NCI-H1105 (cell line): ENCODE data around the gene GGACT.

ENCODE experiments used
- DNase-seq: peaks from one replicate; lab custom pipeline; 2025; lab: John Stamatoyannopoulos, UW

GGACT gene

DNA sequence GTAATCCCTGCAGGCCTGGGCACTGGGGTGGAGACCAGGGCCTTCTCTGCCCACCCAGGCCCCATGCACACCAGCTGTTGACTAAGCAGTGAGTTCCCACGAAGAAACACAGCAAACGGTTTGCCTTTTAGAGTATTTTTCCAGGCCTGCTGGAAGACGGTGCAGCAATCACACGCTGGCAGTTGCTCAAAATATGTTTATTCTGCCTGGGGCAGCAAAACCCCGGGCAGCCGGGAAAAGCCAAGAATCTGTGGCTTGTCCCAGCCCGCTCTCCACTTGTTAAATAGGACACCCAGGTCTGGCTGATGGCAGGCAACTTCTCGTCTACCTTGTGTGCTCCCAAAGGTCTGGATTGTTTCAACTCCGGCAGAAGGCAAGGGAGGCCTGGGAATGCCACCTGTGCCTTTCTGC lies 40.8 kb downstream of the GGACT start:
- DNase-seq: no peak

DNA sequence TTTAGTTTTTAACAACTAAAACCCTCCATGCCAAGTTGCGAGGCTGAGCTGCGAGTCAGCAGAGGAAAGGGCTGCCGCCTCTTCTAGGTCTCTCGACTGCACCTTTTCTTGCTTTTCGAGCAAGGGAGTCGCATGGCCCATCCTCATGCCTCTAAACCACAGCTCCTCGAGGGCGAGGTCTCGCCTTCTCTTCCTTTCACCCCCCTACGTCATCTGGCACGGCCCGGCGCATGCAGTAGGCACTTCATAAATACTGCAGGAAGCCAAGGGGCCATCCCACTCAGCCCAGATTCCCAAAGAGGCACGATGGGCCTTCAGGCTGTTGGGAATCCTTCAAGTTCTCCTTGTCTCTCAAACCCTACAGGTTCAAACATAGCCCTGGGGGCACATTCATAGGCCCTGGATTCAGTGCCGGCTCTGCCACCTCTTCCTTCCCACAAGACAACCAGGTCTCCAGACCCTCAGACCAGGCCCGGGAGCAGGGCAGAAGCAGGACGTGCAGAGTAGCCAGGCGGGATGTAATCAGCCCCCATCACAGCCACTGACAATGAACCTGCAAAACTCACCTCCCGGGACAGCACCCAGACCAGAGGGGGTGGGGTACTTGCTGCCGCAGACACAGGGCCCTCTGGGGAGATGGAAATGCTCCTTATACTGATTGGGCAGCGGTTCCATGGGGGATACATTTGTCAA lies 41.7 kb downstream of the GGACT start:
- no peak for DNase-seq

DNA sequence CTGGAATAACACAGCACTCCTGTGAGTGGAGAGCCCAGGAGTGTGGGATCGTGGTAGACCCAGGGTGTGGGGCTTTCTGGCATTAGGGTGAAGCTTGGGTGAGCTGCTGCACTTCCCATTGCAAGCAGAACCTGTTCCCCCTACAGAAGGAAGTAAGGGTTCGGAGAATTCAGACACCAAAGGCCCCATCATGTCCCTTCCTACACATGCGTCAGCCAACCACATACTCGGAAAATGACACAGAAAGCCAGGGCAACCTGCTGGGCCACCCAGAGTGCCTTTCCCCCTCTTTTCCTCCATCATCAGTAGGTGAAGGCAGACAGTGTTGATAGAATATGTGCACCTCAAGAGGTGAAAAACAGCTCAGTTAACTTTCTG lies 42.9 kb downstream of the GGACT start:
- no peak for DNase-seq

DNA sequence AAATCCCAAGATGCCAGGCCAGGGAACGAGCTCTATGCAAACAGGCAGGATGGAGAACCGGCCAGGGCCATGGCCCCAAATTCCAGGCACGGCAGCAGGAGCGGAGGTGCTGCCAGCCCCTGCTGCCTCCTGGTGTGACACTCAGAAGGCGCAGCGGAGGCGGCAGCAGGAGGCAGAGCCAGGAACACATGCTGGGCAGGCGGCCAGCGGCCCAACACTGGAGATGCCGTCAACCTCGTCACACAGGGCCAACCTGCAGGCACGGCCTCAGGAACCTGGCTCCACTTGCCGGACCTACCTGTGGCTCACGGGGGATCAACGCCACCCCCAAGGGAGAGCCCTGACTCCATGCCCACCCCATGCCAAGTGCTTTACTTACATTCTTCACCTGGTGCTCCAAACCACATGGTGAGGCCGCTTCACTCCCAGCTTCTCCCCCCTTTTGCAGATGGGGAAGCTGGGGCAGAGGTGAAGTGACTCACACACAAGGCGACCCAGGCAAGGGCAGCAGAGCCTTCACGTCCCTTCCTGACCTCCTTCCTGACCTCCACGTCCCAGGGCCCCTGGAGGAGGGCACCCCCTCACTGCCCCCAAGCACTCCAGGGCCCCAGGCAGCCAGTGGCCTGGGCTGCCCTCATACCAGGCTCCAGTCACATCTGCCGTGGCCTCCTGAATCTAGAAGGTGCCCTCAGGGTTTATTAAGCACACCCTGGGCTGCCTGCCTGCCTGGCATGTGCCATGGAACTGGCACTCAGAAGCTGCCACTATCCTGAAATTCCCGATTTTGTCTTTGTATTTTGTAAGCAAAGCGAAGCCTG lies 43.5 kb downstream of the GGACT start:
- DNase-seq: no peak

DNA sequence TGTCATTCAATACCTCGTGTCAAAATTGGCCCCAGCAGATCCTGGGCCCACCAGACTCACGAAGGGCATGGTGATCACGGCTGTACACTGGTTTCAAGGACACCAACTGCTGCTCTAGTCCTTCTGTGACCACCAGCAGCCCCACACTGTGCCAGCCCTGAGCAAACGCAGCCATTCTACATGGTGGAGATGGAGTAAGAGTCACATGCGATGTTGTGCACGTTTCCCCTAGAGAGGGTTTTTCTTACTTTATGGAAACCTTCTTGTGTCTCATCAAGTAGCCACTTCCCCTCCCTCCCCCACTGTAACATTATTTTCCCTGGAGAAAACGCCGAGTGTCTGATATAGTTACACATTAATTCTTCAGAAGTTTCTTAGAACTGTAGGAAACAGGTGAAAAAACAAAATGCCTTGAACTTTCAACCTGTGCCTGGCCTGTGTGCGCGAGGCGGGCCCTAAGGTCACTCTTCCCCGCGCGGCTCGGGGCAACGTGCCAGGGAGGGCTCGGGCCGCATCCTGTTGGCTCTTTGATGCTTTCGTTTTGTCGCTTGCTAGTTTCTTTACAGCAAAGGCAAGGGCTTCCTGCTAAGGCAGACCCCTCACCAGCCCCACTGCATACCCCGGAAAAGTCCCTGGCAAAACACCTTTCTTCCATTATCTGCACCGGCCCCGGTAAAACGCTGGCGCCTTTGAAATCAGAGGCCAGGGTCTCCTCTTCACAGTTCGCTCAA lies 44.6 kb downstream of the GGACT start:
- DNase-seq: no peak

DNA sequence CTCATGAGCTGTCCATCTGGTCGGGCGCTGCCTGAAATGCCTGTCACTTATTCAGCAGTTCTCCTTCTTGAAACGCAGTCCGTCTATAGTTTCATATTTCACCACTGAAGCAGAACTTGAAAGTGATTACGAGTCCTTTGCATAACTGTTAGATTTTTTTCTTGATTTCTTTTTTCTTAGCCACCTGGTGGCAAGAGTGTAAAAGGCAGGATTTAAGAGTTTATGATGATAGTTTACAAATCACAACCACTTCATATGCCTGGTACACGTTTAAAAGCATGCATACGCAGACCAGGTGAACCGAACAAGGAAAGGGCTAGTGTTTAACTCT lies 45.8 kb downstream of the GGACT start:
- DNase-seq: no peak

DNA sequence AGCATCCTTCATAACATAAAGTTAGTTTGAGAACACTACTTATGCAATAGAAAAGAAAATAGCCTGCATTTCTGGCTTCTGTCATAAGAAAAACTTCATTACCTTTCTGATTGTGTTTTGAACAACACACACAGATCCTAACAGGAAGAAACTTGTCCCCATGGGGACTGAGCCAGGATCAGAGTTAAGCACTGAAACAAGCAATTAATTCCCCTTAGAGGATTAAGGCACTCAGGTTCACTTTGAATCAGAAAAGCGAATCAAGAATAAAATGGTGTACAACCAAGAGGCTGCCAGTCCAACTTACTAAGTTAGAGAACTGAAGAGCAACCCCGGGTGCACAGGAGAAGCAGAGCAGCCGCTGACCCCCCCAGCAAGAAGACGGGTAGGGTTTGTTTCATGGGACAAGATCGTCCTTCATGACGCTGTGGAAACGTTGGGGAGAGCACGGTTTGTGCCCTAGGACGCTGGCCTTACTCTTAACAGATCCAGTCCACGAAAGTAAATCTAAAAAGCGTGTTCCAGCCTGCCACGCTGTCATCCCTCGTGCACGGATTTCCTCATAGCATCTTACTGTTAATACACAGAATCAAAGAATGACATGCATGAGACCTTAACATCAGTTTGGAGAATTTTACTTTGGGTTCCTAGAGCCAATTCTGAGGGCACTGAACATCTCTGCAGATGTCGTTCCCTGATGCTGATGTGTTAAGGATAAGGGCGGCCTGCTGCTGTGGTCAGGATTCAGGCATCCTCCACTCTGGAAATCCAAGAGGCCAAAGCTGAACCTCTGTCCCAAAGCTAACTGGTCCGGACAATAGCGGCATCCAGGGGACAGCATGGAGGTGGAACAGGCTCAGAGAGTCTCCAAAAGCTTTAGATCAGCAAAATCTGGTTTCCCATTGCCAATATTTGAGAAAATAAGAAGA lies 46.4 kb downstream of the GGACT start:
- DNase-seq: no peak

DNA sequence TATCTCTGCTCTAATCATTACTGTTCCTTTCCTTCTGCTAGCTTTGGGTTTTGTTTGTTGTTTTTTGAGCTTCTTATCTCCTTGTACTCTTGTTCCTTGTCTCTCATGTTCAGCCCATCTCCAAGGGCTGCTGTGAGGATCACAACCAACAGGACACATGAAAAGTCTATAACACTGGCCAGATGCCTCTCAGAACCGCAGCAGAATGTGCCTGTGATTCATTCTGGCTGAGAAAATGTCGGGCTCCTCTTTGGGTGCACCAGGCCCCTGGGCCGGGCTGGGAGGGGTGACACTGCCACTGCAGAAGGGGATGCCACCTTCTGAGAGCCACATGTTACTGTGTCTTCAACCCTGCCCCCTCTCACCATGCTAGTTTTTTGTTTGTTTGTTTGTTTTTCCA lies 48.0 kb downstream of the GGACT start:
- DNase-seq: no peak

DNA sequence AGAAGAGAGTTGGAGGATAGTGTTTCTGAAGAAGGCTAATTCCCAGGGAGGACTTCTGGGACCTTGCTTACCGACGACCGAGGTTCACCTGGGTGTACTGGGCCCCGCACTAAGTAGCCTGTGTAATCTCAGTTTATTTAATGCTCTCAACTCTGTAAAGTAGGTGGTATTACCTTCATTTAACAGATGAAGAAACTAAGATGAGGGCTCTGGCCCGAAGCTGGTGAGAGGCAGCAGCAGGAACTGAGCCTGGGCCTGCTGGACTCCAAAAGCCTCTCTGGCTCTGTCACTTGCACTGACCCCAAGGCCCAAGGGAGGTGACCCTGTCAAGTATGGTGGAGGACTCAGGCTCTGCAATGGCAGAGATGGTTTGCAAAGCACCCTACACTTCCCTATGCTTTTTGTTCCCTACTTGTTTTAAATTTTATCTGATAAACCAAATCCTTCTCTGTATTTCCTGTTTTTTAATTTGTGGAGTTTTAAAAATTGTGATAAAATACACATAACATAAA lies 50.6 kb downstream of the GGACT start:
- DNase-seq: no peak

DNA sequence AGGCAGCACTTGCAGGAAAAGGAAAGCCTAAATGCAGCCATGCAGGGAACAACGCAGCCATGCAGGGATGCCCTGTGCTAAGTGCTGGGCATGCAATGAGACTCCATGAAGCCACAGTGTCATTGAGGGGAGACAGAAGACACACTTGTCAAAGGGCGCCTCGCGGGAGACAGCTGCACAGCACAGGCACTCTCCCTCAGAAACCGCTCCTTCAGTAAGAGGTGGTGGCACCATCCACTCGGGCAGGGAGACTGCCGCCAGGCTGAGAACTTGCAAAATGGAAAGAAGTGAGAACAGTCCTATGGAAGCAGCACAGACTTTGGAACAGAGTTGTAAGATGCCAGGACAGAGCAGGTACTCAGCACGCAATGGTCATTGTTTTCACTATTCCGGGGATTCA lies 51.1 kb downstream of the GGACT start:
- DNase-seq: no peak

DNA sequence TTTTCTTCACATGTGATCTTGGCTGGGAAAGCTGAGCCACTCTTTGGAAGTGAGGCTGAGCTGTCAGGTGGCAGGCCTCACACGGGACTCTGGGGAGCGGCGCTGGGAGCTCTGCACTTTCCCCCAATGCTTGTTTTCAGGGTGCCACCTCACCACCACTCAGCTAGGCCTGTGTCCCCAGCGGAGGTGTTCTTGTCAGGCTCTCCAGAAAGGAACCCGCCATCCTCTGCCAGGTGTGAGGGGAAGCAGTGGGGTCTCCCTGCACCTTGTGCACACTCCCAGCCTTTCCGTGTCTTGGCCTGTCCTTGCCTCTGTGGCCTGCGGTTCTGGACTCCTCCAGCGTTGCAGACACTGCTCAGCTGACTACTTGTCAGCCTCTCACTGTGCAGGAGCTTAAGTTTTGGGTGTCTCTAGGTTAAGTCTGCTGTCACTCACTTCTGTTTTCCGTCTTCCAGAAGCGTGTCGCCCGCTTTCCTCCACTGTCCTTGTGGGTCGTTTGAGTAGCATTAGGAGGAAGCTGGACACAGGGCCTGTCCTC lies 51.9 kb downstream of the GGACT start:
- DNase-seq: no peak

DNA sequence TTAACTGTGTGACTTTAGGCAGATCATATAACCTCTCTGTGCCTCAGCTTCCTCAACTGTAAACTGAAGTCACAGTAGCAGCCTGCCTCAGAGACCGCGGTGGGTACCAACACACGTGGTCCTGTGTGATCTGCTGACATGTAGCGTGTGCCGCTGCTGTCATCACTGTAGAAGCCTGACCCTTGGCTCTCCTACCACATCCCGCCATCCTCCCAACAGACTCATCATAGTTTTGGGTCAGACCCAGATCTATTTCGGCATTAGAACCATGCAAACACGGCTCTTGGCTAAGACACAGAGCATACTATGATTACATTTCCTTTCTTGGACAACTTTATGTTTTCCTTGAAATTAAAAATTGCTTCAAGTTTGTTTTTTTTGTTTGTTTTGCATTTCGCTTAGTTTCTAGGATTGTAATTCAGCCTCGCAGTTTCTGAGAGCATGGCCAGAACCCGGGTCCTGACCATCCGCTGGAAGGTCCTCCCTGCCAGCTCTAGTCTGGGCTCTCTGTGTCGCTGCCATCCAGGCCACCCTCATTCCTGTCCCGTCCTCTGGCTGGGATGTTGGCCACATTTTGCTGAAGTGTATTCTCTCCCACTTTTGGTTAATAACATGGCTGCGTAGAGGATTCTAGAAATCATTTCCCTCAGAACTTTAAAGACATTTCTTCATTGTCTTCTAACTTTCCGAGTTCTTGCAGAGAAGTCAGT lies 53.0 kb downstream of the GGACT start:
- DNase-seq: no peak

DNA sequence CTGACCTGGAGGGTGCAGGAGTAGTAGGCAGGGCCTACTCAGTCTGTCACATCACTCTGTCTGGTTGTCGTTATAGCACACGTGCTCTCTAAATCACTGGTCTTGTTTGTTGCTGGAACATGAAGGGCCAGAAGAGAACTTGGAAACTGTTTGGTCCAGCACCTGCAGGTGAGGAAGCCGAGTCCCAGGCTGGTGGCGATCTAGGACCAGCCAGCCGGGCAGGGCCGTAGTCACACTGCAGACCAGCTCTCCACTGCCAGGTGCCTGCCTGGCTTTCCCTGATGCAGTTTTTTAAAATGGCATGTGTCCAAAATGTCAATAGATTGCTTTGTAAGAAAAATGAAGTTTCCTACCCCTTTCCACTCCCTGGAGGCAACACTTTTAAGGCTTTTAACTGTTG lies 53.7 kb downstream of the GGACT start:
- no peak for DNase-seq

DNA sequence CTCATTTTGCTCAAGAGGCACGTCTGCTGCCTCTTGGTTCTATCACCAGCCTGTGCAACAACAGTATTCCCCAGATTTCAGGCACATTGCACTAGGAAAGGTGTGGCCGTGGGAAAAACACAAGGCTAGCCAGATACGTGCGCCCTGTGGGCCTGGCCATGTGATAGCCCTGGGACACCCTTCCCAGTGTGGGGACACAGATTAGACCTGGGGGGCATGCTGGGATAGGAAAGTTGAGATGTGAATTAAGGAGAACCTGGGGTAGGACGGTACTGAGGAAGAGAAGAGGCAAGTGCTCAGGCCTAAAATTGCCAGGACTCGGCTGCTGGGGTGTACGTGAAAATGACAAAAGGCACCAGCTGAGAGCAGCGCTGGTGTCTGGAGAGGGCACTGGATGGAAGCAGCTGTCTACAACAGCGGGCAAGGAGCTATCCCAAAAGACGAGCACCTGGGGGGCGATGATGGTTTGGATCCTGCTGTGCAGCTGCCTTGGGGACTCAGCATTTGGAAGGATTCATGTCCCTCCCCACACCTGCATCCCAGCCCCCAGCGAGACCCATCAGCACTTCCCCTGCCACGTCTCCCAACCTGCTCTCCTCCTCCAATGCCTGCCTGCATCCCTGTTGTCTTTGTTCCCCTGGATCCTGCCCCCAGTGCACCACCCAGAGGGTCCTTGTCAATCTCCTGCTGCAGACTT lies 54.3 kb downstream of the GGACT start:
- DNase-seq: no peak

DNA sequence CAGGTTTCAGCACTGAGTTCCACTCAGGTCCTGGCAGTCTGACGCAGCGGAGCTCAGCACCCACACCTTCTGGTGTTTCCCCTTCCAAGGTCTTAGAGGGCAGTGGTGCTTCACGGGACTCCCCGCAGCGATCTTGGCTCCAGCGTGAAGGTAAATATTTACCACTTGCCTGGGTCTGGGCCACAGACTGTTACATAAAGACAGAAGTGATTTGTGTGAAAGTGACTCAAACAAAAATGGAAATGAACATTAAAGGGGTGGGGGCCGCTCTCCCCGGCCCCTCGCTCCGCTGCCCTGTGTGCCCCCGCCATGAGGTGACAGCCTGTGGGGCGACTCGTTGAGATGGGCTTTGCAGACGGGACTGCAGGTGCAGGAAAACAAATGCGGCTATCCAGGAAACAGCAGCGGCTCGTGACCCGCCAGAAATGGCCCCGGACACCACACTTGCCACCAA lies 55.0 kb downstream of the GGACT start:
- DNase-seq: no peak

DNA sequence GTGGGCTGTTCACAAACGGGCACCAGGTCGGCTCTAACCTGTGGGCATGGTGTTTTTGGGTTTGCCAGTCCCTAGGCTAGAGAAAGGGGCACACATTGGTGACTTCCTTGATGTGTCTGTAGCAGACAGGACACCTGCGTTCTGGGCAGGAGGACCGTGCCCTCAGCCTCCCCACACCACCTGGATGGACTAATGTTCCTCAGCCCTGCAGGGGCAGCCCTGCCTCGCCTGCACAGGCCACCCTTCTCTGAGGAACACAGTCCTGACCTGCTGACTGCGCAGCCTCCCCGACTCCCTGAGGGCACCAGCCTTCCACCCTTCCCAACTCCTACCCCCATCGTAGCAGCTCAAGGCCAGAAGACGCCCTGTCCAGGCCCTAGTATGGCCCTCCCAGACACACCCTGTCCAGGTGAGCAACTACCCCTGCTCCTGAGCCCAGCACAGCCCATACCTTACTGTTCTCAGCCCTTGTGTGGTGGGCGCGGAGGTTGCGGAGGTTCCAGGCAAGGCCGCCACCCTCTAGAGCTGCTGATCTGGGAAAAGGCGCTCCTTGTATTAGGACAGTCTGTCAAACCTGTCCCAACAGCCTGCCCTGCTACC lies 55.7 kb downstream of the GGACT start:
- no peak for DNase-seq

DNA sequence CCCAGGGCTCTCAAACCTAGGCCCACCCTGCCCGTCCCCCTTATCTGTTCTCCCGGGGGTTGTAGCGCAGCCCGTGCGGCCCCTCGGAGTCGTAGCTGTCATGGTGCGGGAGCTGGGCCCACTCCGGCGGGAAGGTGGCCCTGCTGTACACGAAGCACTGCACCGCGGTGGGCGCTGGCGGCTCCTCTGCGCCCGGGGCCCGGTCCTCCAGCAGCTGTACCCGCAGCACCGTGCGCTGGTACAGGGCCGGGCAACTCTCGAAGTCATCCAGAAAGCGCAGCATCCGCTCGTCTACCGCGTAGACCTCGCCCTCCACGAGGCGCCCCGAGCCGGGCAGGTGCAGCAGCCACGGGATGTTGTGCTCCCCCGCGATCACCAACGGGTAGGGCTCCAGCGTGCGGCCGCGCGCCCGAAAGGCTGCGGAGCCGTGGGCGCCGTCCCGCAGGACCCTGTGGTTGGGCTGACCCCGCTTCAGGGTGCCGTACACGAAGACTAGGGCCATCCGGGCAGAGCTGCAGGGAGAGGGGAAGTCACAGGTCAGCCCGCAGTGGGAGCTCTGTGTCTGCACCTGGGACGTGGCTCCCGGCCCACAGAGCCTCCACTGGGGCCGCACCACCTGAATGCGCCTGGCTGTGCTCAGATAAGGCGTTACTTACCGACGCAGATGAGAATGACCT lies 56.4 kb downstream of the GGACT start:
- DNase-seq: no peak

DNA sequence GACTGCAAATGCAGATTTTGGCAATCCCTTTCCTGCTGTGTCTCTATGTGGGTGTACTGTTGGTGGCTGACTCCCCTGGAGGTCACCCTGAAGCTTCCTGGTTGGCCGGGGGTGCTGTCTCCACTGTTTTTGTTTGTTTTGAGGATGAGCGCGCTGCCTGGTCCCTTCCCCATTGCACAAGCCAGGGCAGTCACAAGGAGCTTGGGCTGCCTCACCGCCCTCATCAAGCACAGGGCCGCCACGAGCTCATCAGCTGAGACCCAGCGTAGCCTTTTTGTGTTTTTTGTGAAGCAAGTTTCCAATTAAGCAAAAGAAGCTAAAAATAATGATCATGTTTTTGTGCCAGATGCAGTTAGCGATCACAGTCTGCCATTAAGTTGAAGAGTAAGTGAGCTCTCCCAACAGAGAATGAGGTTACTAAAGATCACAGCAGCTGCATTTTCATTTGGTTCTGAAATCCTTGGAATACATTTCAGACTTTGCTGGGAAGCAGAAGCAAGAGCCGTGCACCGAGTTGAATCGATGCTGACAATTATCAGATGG lies 57.8 kb downstream of the GGACT start:
- DNase-seq: peak; percentile 61
